ENCODE measurements around the gene CDKN2AIP.

DNA sequence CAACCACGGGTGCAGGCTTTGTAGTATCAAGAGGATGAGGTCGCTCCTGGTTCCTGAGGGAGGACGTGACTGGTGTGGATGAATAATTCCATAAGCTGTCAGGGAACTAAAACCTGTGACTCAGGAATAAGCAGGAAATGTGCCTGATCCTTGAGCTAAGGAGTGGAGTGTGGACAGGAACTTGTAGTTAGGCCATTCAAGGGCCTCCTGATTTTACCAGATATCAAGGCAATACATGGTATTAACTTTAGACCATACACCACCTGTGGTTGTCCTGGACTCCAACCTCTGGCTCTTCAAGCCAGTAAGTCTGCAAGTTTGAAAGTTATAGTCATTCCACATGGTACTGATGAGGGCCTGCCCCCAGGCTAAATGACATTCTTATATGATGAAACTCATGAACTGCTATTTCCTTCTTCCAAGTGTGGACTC lies 48.4 kb downstream of the CDKN2AIP start:
- TF ChIP-seq CTCF (IDR thresholded peaks at IDR 0.05; ENCODE audit: insufficient read depth, low read length, poor library complexity, severe bottlenecking) (no peak), EZH2phosphoT487 (conservative IDR thresholded peaks at IDR 0.05; ENCODE audit: low read length) (no peak)

Data from SU-DHL-6 (cell line).